T-cell (primary cell): ENCODE measurements around the gene SPACA4. TPM values are rescaled to one million over a fixed set of nuclear protein-coding genes. Genes with fewer than 3 reads are reported as not detected.
A peak's percentile ranks its signal among the peaks of the same experiment; 100 is the strongest.

Source experiments
- ATAC-seq, 4 experiments: fragments of 200-7000 bp in 3 of 4; fragments of 150-1000 bp in 1 of 4; cut with Tn5 transposase; replicated peaks in 1 of 4; 1 replicate in 3 of 4; 2 replicates in 1 of 4; pipeline ENCODE4 v1.10.0; 2021; ENCODE audit warnings: moderate library complexity in 3 of 4, mild to moderate bottlenecking in 2 of 4, moderate number of reproducible peaks in 1 of 4
- CTCF ChIA-PET, 2 donors: fragments of 300-600 bp; sonication (Branson Sonifier 250); formaldehyde crosslinking; loops; one replicate each; lab custom pipeline; 2022; ENCODE audit warnings: antibody characterized with exemption in 2 of 2; lab: Charles Lee
- POLR2A ChIA-PET, 2 donors: fragments of 300-600 bp; sonication (Branson Sonifier 250); formaldehyde crosslinking; loops; one replicate each; lab custom pipeline; 2022; ENCODE audit warnings: antibody characterized with exemption in 2 of 2; lab: Charles Lee
- DNase-seq, 35 experiments: peaks; one replicate each; pipeline versions ENCODE4 v3.0.0 to v3.0.0-alpha.2; 2013 to 2023
- H3K27ac ChIP-seq: one replicate; pipeline ENCODE4 v1.5.1; 2013; ENCODE audit warnings: low read length
- H3K27me3 ChIP-seq, 2 experiments: replicated peaks in 1 of 2; 1 replicate in 1 of 2; 2 replicates in 1 of 2; pipeline versions ENCODE4 v1.6.1 to v1.7.0; 2013; ENCODE audit warnings: low read length in 1 of 2, mixed read lengths in 1 of 2; ENCODE audit not compliant: control insufficient read depth in 2 of 2, insufficient read depth in 2 of 2; ENCODE audit errors: extremely low read depth in 1 of 2
- H3K36me3 ChIP-seq, 2 donors: 1 replicate in 1 of 2; 2 replicates in 1 of 2; pipeline versions ENCODE4 v1.6.1 to v1.7.0; 2013; ENCODE audit warnings: low read length in 1 of 2; ENCODE audit not compliant: control insufficient read depth in 2 of 2, insufficient read depth in 1 of 2; ENCODE audit errors: extremely low read depth in 1 of 2
- H3K4me1 ChIP-seq, 2 experiments: 1 replicate in 1 of 2; 2 replicates in 1 of 2; pipeline versions ENCODE4 v1.6.1 to v1.7.0; 2013; ENCODE audit warnings: low read length in 2 of 2, mixed read lengths in 1 of 2; ENCODE audit not compliant: insufficient read depth in 2 of 2, control insufficient read depth in 1 of 2; ENCODE audit errors: extremely low read depth in 1 of 2
- H3K4me3 ChIP-seq, 2 donors: 1 replicate in 1 of 2; 2 replicates in 1 of 2; pipeline versions ENCODE4 v1.5.1 to v1.7.0; 2013; ENCODE audit warnings: mild to moderate bottlenecking in 2 of 2, low read length in 1 of 2, moderate library complexity in 1 of 2; ENCODE audit not compliant: control insufficient read depth in 1 of 2; ENCODE audit errors: extremely low read depth in 1 of 2
- H3K9me3 ChIP-seq: 2 replicates; pipeline ENCODE4 v1.7.0; 2013
- H3K27ac Mint-ChIP-seq, 2 donors: one replicate each; pipeline ENCODE4 v1.8.0; 2020 to 2021; ENCODE audit warnings: mild to moderate bottlenecking in 2 of 2, mixed read lengths in 2 of 2
- H3K27me3 Mint-ChIP-seq, 2 donors: one replicate each; pipeline ENCODE4 v1.8.0; 2021 to 2022; ENCODE audit warnings: mixed read lengths in 2 of 2
- H3K36me3 Mint-ChIP-seq: one replicate; pipeline ENCODE4 v1.8.0; 2021; ENCODE audit warnings: mixed read lengths
- H3K4me1 Mint-ChIP-seq, 3 donors: one replicate each; pipeline ENCODE4 v1.8.0; 2020 to 2022; ENCODE audit warnings: mixed read lengths in 3 of 3, mild to moderate bottlenecking in 1 of 3
- H3K4me3 Mint-ChIP-seq, 3 donors: one replicate each; pipeline ENCODE4 v1.8.0; 2020 to 2022; ENCODE audit warnings: mild to moderate bottlenecking in 3 of 3, mixed read lengths in 3 of 3, moderate library complexity in 3 of 3
- H3K9me3 Mint-ChIP-seq, 3 donors: one replicate each; pipeline ENCODE4 v1.8.0; 2020 to 2022; ENCODE audit warnings: mixed read lengths in 3 of 3
- WGBS: methylation state at CpG from one replicate; pipeline ENCODE4 v1.1.5; 2013; ENCODE audit warnings: missing lambda C conversion rate; ENCODE audit not compliant: insufficient coverage; 5-methylcytosine and 5-hydroxymethylcytosine counted together
- total RNA-seq, 35 experiments: library from RNA in 6 of 35; stranded (reverse) in 6 of 35; fragments of 120-200 nt in 1 of 35; gene quantifications; one replicate each; pipeline versions ENCODE4 v1.2.1 to v1.2.4 and lab custom pipeline; 2013 to 2026

The SPACA4 gene
- total RNA-seq, 5 donors from 2014 or later (not counting 1 experiment from before 2014, with no cell fraction given) = not detected

- DNase-seq = peak; percentile 99 to 100 (median 100)
- Histone ChIP-seq H3K9me3 (no peaks in the 10 kb centered on the region), H3K36me3 (peaks cover 0 to 11% of the 10 kb centered on the region in 2 donors), H3K27ac (peak overlapping the region; percentile 95), H3K27me3 (peaks cover 0 to 4% of the 10 kb centered on the region in 2 experiments), H3K4me1 (peaks cover 16 to 56% of the 10 kb centered on the region in 2 experiments), H3K4me3 (peak overlapping the region; percentile 46 to 97)
- ATAC-seq = peak; percentile 76 to 80 (median 78)
- Mint-ChIP-seq H3K9me3 (no peaks in the 10 kb centered on the region), H3K27ac (peak overlapping the region; percentile 98 to 99), H3K4me1 (peaks cover 42 to 52% (median 45%) of the 10 kb centered on the region in 3 donors), H3K4me3 (peak overlapping the region; percentile 97 to 99 (median 99)), H3K36me3 (peaks cover 3% of the 10 kb centered on the region), H3K27me3 (no peaks in the 10 kb centered on the region)
- ChIA-PET POLR2A (interaction anchor here (0.6 kb wide), 2 partner anchors 14 to 335 kb away, joined by 3 read pairs; no protein-coding TSS in a partner anchor), CTCF (interaction anchor here (0.6 to 1.0 kb wide), 6 partner anchors 18 to 1869 kb away, joined by 3 to 6 read pairs (median 3); partner anchors contain the start of genes RUVBL2 (in 1 of the 2) and SPHK2 (in 1 of the 2))
- under 1% methylated on average over 26 of the region's 38 CpGs for WGBS
These were observed 31.0 kb downstream of the SPACA4 start for GRCh38 chr19:48637449-48637947.

GRCh38 chr19:48637948-48638830 is 31.6 kb downstream of the SPACA4 start:
- Mint-ChIP-seq H3K27ac (peak overlapping the region; percentile 98 to 99), H3K4me3 (peak overlapping the region; percentile 97 to 99 (median 99)), H3K4me1 (peaks cover 41 to 47% (median 42%) of the 10 kb centered on the region in 3 donors), H3K27me3 (no peaks in the 10 kb centered on the region), H3K36me3 (peaks cover 2% of the 10 kb centered on the region), H3K9me3 (no peaks in the 10 kb centered on the region)
- peaks cover 0 to 4% of the 10 kb centered on the region in 2 donors for H3K36me3 ChIP-seq
- H3K27ac ChIP-seq = peak overlapping the region; percentile 95
- ATAC-seq = peak; percentile 38 to 45 (median 42)
- WGBS = 2% methylated on average over 20 of the region's 29 CpGs
- DNase-seq = peak; percentile 70 to 94 (median 84)
- ChIA-PET POLR2A (interaction anchor here (0.6 kb wide), 2 partner anchors 15 to 334 kb away, joined by 3 read pairs; no protein-coding TSS in a partner anchor), CTCF (interaction anchor here (0.6 to 1.0 kb wide), 5 partner anchors 19 to 1870 kb away, joined by 3 to 6 read pairs (median 3); partner anchors contain the start of gene SPHK2 (in 1 of the 2))
- no peaks in the 10 kb centered on the region for H3K9me3 ChIP-seq
- H3K4me3 ChIP-seq = peak overlapping the region; percentile 46 to 97
- peaks cover 0 to 4% of the 10 kb centered on the region in 2 experiments for H3K27me3 ChIP-seq
- H3K4me1 ChIP-seq = peaks cover 16 to 49% of the 10 kb centered on the region in 2 experiments

- no peak for ATAC-seq
- H3K4me1 ChIP-seq = peaks cover 11 to 42% of the 10 kb centered on the region in 2 experiments
- H3K36me3 Mint-ChIP-seq = peaks cover 2% of the 10 kb centered on the region
- H3K36me3 ChIP-seq = no peaks in the 10 kb centered on the region
- peak overlapping the region; percentile 97 to 99 (median 99) for H3K4me3 Mint-ChIP-seq
- H3K27me3 ChIP-seq = peaks cover 0 to 4% of the 10 kb centered on the region in 2 experiments
- H3K27ac Mint-ChIP-seq = peak overlapping the region; percentile 98 to 99
- no peaks in the 10 kb centered on the region for H3K9me3 Mint-ChIP-seq
- peak overlapping the region; percentile 95 for H3K27ac ChIP-seq
- ChIA-PET CTCF (interaction anchor here in 1 of 2 donors (1.0 kb wide), 1 partner anchor 332 kb away, joined by 3 read pairs; no protein-coding TSS in a partner anchor), POLR2A (no interaction called here)
- H3K4me3 ChIP-seq = peak overlapping the region in 1 of 2 donors; percentile 97
- H3K9me3 ChIP-seq = no peaks in the 10 kb centered on the region
- H3K27me3 Mint-ChIP-seq = no peaks in the 10 kb centered on the region
- peaks cover 36 to 40% (median 37%) of the 10 kb centered on the region in 3 donors for H3K4me1 Mint-ChIP-seq
- 96% methylated on average over 12 of the region's 16 CpGs for WGBS
- peak in 1 of 35 experiments; percentile 48 for DNase-seq
These were observed 32.4 kb downstream of the SPACA4 start for GRCh38 chr19:48638831-48639381.

- Histone ChIP-seq H3K27ac (peak overlapping the region; percentile 95), H3K4me3 (no peak overlapping the region), H3K36me3 (no peaks in the 10 kb centered on the region), H3K4me1 (peaks cover 6 to 41% of the 10 kb centered on the region in 2 experiments), H3K27me3 (peaks cover 0 to 4% of the 10 kb centered on the region in 2 experiments), H3K9me3 (no peaks in the 10 kb centered on the region)
- Mint-ChIP-seq H3K4me3 (peak overlapping the region; percentile 68 to 99 (median 97)), H3K9me3 (no peaks in the 10 kb centered on the region), H3K4me1 (peaks cover 35 to 40% (median 36%) of the 10 kb centered on the region in 3 donors), H3K27ac (peak overlapping the region; percentile 98 to 99), H3K27me3 (no peaks in the 10 kb centered on the region), H3K36me3 (peaks cover 2% of the 10 kb centered on the region)
- CTCF ChIA-PET = no interaction called here
- POLR2A ChIA-PET = no interaction called here
- WGBS = 83% methylated on average over 19 of the region's 33 CpGs
- ATAC-seq (no peak), DNase-seq (peak in 4 of 35 experiments; percentile 24 to 28 (median 26))
These were observed 33.2 kb downstream of the SPACA4 start for GRCh38 chr19:48639483-48640375.

- Mint-ChIP-seq H3K4me3 (no peak overlapping the region), H3K36me3 (no peaks in the 10 kb centered on the region), H3K27ac (no peak overlapping the region), H3K4me1 (peaks cover 37 to 45% (median 43%) of the 10 kb centered on the region in 3 donors), H3K27me3 (no peaks in the 10 kb centered on the region), H3K9me3 (no peaks in the 10 kb centered on the region)
- WGBS = 100% methylated on average over 1 of the region's 2 CpGs
- Histone ChIP-seq H3K27ac (no peak overlapping the region), H3K4me3 (no peak overlapping the region), H3K27me3 (peaks cover 0 to 4% of the 10 kb centered on the region in 2 experiments), H3K4me1 (peaks cover 3 to 49% of the 10 kb centered on the region in 2 experiments), H3K36me3 (no peaks in the 10 kb centered on the region), H3K9me3 (no peaks in the 10 kb centered on the region)
- ChIA-PET POLR2A (no interaction called here), CTCF (interaction anchor here in 1 of 2 donors (0.5 to 0.7 kb wide), 4 partner anchors 9 to 428 kb away, joined by 3 to 6 read pairs (median 4); no protein-coding TSS in a partner anchor)
- no peak for ATAC-seq
- no peak for DNase-seq
These were observed 35.3 kb downstream of the SPACA4 start for GRCh38 chr19:48641850-48642249.
